GM20000 (cell line): ENCODE data around the gene GNAT2.

ENCODE experiments used
- DNase-seq: peaks from one replicate; pipeline ENCODE4 v3.0.0; 2012; ENCODE audit warnings: low spot score
- TF ChIP-seq, protein P1 (sequence below): IDR thresholded peaks from 2 replicates; pipeline ENCODE4 v1.5.1; 2012; ENCODE audit warnings: mild to moderate bottlenecking, control low read depth; ENCODE audit errors: extremely low read depth, missing control alignments

The GNAT2 gene

GRCh38 chr1:109641078-109641740, 21.8 kb upstream of the GNAT2 start:
- TF ChIP-seq, protein P1, sequence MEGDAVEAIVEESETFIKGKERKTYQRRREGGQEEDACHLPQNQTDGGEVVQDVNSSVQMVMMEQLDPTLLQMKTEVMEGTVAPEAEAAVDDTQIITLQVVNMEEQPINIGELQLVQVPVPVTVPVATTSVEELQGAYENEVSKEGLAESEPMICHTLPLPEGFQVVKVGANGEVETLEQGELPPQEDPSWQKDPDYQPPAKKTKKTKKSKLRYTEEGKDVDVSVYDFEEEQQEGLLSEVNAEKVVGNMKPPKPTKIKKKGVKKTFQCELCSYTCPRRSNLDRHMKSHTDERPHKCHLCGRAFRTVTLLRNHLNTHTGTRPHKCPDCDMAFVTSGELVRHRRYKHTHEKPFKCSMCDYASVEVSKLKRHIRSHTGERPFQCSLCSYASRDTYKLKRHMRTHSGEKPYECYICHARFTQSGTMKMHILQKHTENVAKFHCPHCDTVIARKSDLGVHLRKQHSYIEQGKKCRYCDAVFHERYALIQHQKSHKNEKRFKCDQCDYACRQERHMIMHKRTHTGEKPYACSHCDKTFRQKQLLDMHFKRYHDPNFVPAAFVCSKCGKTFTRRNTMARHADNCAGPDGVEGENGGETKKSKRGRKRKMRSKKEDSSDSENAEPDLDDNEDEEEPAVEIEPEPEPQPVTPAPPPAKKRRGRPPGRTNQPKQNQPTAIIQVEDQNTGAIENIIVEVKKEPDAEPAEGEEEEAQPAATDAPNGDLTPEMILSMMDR: no peak
- no peak for DNase-seq

- TF ChIP-seq, protein P1: peak; percentile 82
- DNase-seq: peak; percentile 77
These were observed 21.0 kb upstream of the GNAT2 start for GRCh38 chr1:109640285-109640865.

DNA sequence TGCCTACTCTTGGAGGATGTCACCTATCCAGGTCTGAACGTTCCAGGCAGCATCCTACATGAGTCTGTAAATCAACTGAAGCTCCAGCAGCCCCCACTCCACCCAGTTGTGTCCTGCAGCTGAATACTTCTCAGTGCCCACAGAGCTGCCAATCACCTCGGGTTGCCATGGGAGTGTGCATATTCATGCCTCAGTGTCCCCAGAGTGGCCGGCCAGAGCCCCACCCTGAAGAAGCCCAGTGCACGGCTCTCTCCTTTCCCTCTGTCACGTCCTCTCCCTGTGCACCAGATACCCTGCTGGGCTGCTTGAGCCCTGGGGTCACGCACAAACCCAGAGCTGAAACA, 20.4 kb upstream of the GNAT2 start:
- TF ChIP-seq, protein P1: no peak
- DNase-seq: no peak

- DNase-seq: no peak
- TF ChIP-seq, protein P1: no peak
These were observed 19.8 kb upstream of the GNAT2 start for GRCh38 chr1:109639063-109639840.

DNA sequence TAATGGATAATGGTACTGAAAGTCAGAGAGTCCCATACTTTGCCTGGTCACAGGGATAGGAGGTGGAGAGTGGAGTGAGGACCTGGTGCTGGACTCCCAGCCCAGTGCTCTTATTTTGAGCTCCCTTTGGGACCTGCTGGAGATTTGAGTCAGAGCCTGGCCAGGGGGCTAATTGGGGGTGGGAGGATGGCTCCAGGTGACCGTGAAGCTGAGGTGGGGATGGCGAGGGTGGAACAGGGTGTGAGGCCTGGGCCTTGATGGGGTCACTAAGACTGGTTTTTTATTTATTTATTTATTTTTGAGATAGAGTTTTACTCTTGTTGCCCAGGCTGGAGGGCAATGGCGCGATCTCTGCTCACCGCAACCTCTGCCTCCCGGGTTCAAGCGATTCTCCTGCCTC, 18.0 kb upstream of the GNAT2 start:
- DNase-seq: no peak
- TF ChIP-seq, protein P1: no peak

- DNase-seq: no peak
- TF ChIP-seq, protein P1: no peak
These were observed 17.0 kb upstream of the GNAT2 start for GRCh38 chr1:109636201-109636952.

- TF ChIP-seq, protein P1: no peak
- no peak for DNase-seq
These were observed 16.4 kb upstream of the GNAT2 start for GRCh38 chr1:109635862-109636200.
